ENCODE data around the gene CTNND2. TPM values are rescaled to one million over a fixed set of nuclear protein-coding genes. Genes with fewer than 3 reads are reported as not detected.

CTNND2 gene
- total and polyA plus RNA-seq, 9 of the 15 experiments (the other 6 are each of a cell fraction or from before 2014, with no cell fraction given): 0.03 to 0.35 TPM; not detected in 7

DNA sequence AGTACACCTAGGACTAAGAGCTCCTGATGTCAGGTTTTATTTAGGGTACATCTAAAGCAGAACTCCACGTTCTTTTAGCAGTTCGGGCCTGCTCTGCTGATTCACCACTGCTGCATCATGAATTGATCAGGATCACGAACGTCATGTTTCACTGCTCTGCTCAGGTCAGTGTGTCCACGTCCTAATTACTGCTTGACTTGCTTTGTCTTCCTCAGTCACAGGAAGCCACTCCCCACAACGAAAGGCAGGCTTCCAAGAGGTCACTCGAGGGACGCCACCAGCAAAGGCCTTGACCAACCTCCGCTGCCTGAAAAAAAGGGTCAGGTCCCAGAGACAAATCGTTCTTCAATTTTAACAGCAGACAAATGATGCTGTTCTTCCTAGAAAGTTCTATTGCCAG is 40.3 kb downstream of the CTNND2 start:
- CTCF ChIA-PET (ENCODE audit: low intra/inter-chr PET ratio): no interaction called here
- Histone ChIP-seq H3K4me3 (no peak overlapping the region), H3K36me3 (ENCODE audit: control insufficient read depth, insufficient read depth, low read length) (no peaks in the 10 kb centered on the region), H3K79me2 (ENCODE audit: control insufficient read depth, insufficient read depth, low read length) (no peaks in the 10 kb centered on the region), H3K27me3 (ENCODE audit: control insufficient read depth in 2 of 2, insufficient read depth in 2 of 2, low read length in 2 of 2) (no peaks in the 10 kb centered on the region), H3K27ac (ENCODE audit: extremely low read depth, low read depth, low read length) (no peak overlapping the region), H3K9me1 (ENCODE audit: control insufficient read depth, insufficient read depth, low read length) (no peaks in the 10 kb centered on the region), H3K4me1 (replicated peaks in 1 of 2; ENCODE audit: control insufficient read depth in 2 of 2, insufficient read depth in 2 of 2, low read length in 2 of 2) (no peaks in the 10 kb centered on the region), H2AFZ (ENCODE audit: low read depth, low read length) (no peak overlapping the region), H3K9me3 (replicated peaks; ENCODE audit: control insufficient read depth, insufficient read depth, low read depth, low read length) (no peaks in the 10 kb centered on the region), H4K20me1 (replicated peaks; ENCODE audit: control insufficient read depth, insufficient read depth, low read length) (no peaks in the 10 kb centered on the region), H3K4me2 (ENCODE audit: insufficient read depth, low read length) (no peak overlapping the region), H3K9ac (ENCODE audit: insufficient read depth in 1 of 2, low read depth in 2 of 2, low read length in 2 of 2) (no peak overlapping the region)
- TF ChIP-seq POLR2AphosphoS2 (IDR thresholded peaks at IDR 0.05; ENCODE audit: low read length): no peak
- no peak for TF ChIP-seq TEAD2 (tag; IDR thresholded peaks at IDR 0.05)
- TF ChIP-seq ZNF121 (CRISPR knock-in tag; conservative IDR thresholded peaks at IDR 0.05): no peak
- no peak for TF ChIP-seq ZBTB34 (CRISPR knock-in tag; IDR thresholded peaks at IDR 0.05)
- TF ChIP-seq, protein P1, sequence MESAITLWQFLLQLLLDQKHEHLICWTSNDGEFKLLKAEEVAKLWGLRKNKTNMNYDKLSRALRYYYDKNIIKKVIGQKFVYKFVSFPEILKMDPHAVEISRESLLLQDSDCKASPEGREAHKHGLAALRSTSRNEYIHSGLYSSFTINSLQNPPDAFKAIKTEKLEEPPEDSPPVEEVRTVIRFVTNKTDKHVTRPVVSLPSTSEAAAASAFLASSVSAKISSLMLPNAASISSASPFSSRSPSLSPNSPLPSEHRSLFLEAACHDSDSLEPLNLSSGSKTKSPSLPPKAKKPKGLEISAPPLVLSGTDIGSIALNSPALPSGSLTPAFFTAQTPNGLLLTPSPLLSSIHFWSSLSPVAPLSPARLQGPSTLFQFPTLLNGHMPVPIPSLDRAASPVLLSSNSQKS (CRISPR knock-in tag; IDR thresholded peaks at IDR 0.05): no peak
- no peak for TF ChIP-seq E2F5 (CRISPR knock-in tag; IDR thresholded peaks at IDR 0.05)
- TF ChIP-seq ELF1 (tag; IDR thresholded peaks at IDR 0.05): no peak
- no peak for TF ChIP-seq ZNF696 (CRISPR knock-in tag; conservative IDR thresholded peaks at IDR 0.05)
- no peak for TF ChIP-seq NCOA1 (IDR thresholded peaks at IDR 0.05; ENCODE audit: low read depth)
- no peak for TF ChIP-seq HDAC8 (tag; IDR thresholded peaks at IDR 0.05)
- TF ChIP-seq TRIM28 (IDR thresholded peaks at IDR 0.05): no peak
- no peak for TF ChIP-seq SLC30A9 (CRISPR knock-in tag; IDR thresholded peaks at IDR 0.05)
- TF ChIP-seq LARP7 (IDR thresholded peaks at IDR 0.05): no peak
- TF ChIP-seq TFAM (CRISPR knock-in tag; conservative IDR thresholded peaks at IDR 0.05): no peak
- TF ChIP-seq ZNF347 (CRISPR knock-in tag; IDR thresholded peaks at IDR 0.05; ENCODE audit: low read depth): no peak
- TF ChIP-seq NELFE (IDR thresholded peaks at IDR 0.05; ENCODE audit: insufficient read depth, insufficient read length): no peak
- no peak for TF ChIP-seq ZNF280A (IDR thresholded peaks at IDR 0.05; ENCODE audit: low read depth, partially characterized antibody)
- DNase-seq (ENCODE audit: extremely low read depth in 1 of 4, low spot score in 3 of 4) (no peak), ATAC-seq (no peak), FAIRE-seq (no peak)
- intact Hi-C loops (cut with micrococcal nuclease): no loop called here
- BruUV-seq (replicated peaks): no TSS peak
- in situ Hi-C loops (cut with MboI): no loop called here
- POLR2A ChIA-PET: no interaction called here
- 0% methylated on average over 10 of the region's 10 CpGs for WGBS (ENCODE audit: insufficient coverage, low coverage, missing lambda C conversion rate)

Measured in K562 (cell line).